Progenitor cell of endocrine pancreas (in vitro differentiated cells): ENCODE measurements around the gene DPF3. TPM values are rescaled to one million over a fixed set of nuclear protein-coding genes. Genes with fewer than 3 reads are reported as not detected.

ENCODE experiments used
- DNase-seq: peaks from one replicate; pipeline ENCODE4 v3.0.0; 2021; ENCODE audit warnings: low spot score; ENCODE audit not compliant: unreplicated experiment
- H3K27ac Mint-ChIP-seq: 2 replicates; pipeline ENCODE4 v1.8.0; 2021; ENCODE audit warnings: mild to moderate bottlenecking, moderate library complexity, mixed read lengths
- H3K27me3 Mint-ChIP-seq: 2 replicates; pipeline ENCODE4 v1.8.0; 2021; ENCODE audit warnings: mixed read lengths
- H3K36me3 Mint-ChIP-seq: 2 replicates; pipeline ENCODE4 v1.8.0; 2022; ENCODE audit warnings: mixed read lengths; ENCODE audit not compliant: insufficient read depth
- H3K4me1 Mint-ChIP-seq: 2 replicates; pipeline ENCODE4 v1.8.0; 2021; ENCODE audit warnings: low read depth, mixed read lengths
- H3K4me3 Mint-ChIP-seq: 2 replicates; pipeline ENCODE4 v1.8.0; 2021; ENCODE audit warnings: low read depth, mild to moderate bottlenecking, moderate library complexity, mixed read lengths
- H3K9me3 Mint-ChIP-seq: 2 replicates; pipeline ENCODE4 v1.8.0; 2021; ENCODE audit warnings: low read depth, mixed read lengths
- total RNA-seq: library from RNA; stranded (reverse); gene quantifications from 2 replicates; pipeline ENCODE4 v1.2.1, GENCODE V29; 2021
- TF ChIP-seq, protein P1 (sequence below): fragments of 200-600 bp; sonication (generic); IDR thresholded peaks from one replicate; pipeline ENCODE4 v1.5.0; 2021; ENCODE audit warnings: antibody characterized with exemption, mild to moderate bottlenecking; ENCODE audit not compliant: unreplicated experiment

The DPF3 gene
- total RNA-seq, 1 donor from 2014 or later = 2.2 TPM

DNA sequence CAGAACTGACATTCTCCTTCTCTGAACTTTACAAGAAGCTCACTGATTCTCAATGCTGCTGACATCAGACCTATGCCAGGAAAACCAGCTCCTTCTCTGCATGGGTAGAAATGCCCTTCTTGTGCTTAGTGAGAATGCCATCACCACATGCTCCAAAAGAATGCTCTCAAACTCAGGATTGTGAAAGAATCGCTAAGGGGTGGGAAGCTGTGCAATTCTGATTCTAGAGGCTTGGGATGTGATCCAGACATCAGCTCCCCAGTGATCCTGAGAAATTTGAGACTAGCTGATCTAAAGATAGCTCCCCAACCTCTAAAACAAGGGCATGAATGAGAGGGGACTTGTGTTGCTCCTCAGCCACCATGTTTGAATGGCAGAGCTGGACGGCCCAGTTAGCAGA is 113.2 kb downstream of the DPF3 start:
- TF ChIP-seq, protein P1, sequence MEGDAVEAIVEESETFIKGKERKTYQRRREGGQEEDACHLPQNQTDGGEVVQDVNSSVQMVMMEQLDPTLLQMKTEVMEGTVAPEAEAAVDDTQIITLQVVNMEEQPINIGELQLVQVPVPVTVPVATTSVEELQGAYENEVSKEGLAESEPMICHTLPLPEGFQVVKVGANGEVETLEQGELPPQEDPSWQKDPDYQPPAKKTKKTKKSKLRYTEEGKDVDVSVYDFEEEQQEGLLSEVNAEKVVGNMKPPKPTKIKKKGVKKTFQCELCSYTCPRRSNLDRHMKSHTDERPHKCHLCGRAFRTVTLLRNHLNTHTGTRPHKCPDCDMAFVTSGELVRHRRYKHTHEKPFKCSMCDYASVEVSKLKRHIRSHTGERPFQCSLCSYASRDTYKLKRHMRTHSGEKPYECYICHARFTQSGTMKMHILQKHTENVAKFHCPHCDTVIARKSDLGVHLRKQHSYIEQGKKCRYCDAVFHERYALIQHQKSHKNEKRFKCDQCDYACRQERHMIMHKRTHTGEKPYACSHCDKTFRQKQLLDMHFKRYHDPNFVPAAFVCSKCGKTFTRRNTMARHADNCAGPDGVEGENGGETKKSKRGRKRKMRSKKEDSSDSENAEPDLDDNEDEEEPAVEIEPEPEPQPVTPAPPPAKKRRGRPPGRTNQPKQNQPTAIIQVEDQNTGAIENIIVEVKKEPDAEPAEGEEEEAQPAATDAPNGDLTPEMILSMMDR = no peak
- H3K36me3 Mint-ChIP-seq = no peaks in the 10 kb centered on the region
- peaks cover 6% of the 10 kb centered on the region for H3K9me3 Mint-ChIP-seq
- H3K4me1 Mint-ChIP-seq = peaks cover 47% of the 10 kb centered on the region
- H3K27me3 Mint-ChIP-seq = no peaks in the 10 kb centered on the region
- no peak for DNase-seq
- H3K27ac Mint-ChIP-seq = no peak overlapping the region
- no peak overlapping the region for H3K4me3 Mint-ChIP-seq

GRCh38 chr14:72779679-72780078 is 114.2 kb downstream of the DPF3 start:
- DNase-seq = no peak
- peaks cover 50% of the 10 kb centered on the region for H3K4me1 Mint-ChIP-seq
- no peaks in the 10 kb centered on the region for H3K27me3 Mint-ChIP-seq
- H3K36me3 Mint-ChIP-seq = no peaks in the 10 kb centered on the region
- no peak overlapping the region for H3K27ac Mint-ChIP-seq
- no peak overlapping the region for H3K4me3 Mint-ChIP-seq
- TF ChIP-seq, protein P1 = no peak
- peaks cover 6% of the 10 kb centered on the region for H3K9me3 Mint-ChIP-seq

- TF ChIP-seq, protein P1 = no peak
- no peak for DNase-seq
- Mint-ChIP-seq H3K4me1 (peaks cover 31% of the 10 kb centered on the region), H3K27me3 (no peaks in the 10 kb centered on the region), H3K9me3 (peaks cover 4% of the 10 kb centered on the region), H3K27ac (no peak overlapping the region), H3K4me3 (no peak overlapping the region), H3K36me3 (no peaks in the 10 kb centered on the region)
Observed at GRCh38 chr14:72777636-72778035, 116.3 kb downstream of the DPF3 start.

GRCh38 chr14:72776701-72777261 is 117.1 kb downstream of the DPF3 start:
- peaks cover 4% of the 10 kb centered on the region for H3K9me3 Mint-ChIP-seq
- TF ChIP-seq, protein P1 = no peak
- H3K27me3 Mint-ChIP-seq = peaks cover 3% of the 10 kb centered on the region
- H3K27ac Mint-ChIP-seq = no peak overlapping the region
- H3K4me1 Mint-ChIP-seq = peaks cover 28% of the 10 kb centered on the region
- no peak for DNase-seq
- no peaks in the 10 kb centered on the region for H3K36me3 Mint-ChIP-seq
- no peak overlapping the region for H3K4me3 Mint-ChIP-seq

- no peak for DNase-seq
- no peak overlapping the region for H3K27ac Mint-ChIP-seq
- peaks cover 4% of the 10 kb centered on the region for H3K9me3 Mint-ChIP-seq
- H3K27me3 Mint-ChIP-seq = peaks cover 3% of the 10 kb centered on the region
- TF ChIP-seq, protein P1 = no peak
- peaks cover 22% of the 10 kb centered on the region for H3K4me1 Mint-ChIP-seq
- H3K36me3 Mint-ChIP-seq = no peaks in the 10 kb centered on the region
- H3K4me3 Mint-ChIP-seq = no peak overlapping the region
Observed at GRCh38 chr14:72775923-72776554, 117.9 kb downstream of the DPF3 start.
